ENCODE measurements around the gene COL9A2. TPM values are rescaled to one million over a fixed set of nuclear protein-coding genes. Genes with fewer than 3 reads are reported as not detected.

COL9A2 gene
- total RNA-seq, 1 donor from 2014 or later: 20.2 TPM

DNA sequence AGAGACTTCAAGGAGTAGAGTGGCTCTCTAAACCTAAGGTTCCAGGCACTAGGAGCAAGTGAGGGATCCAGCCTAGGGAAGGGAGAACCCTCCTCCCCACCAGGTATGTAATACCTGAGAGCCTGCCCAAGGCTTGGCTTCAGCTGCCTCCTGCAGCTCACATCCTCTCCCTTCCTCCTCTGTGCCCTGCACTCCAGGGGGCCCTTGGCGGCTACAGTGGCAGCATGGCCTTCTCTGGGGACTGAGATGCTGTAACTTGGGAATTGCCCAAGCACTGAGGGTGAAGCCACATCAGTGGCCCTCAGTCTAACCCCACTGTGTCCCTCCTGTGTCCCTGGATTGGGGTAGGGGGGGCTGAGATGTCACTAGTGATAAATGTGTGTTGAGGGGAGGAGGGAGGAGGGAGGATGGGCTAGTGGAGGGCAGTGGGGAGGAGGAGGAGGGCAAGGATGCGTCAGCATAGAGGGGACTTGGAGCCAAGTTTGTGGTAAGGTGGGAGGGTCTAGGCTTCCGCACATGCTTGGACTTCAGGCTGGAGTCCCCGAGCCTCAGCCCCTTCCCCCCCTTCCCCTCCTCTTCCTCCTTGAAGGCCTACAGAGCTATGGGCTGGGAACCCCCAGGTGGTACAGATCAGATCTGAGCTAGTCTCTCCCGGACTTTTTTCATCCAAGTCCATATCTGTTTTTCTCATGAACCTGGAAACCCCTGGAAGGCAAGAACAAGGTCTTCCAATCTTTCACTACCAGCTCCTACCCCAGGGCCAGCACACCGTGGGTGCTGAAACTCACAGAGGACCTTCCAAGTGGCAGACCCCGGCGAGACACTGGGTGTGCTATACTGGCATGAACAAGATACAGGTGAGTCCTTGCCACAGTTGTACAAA is 17.5 kb downstream of the COL9A2 start:
- H3K36me3 ChIP-seq (ENCODE audit: control insufficient read depth, insufficient read depth, low read length): no peaks in the 10 kb centered on the region
- DNase-seq (ENCODE audit: low read depth): no peak
- TF ChIP-seq, protein P1, sequence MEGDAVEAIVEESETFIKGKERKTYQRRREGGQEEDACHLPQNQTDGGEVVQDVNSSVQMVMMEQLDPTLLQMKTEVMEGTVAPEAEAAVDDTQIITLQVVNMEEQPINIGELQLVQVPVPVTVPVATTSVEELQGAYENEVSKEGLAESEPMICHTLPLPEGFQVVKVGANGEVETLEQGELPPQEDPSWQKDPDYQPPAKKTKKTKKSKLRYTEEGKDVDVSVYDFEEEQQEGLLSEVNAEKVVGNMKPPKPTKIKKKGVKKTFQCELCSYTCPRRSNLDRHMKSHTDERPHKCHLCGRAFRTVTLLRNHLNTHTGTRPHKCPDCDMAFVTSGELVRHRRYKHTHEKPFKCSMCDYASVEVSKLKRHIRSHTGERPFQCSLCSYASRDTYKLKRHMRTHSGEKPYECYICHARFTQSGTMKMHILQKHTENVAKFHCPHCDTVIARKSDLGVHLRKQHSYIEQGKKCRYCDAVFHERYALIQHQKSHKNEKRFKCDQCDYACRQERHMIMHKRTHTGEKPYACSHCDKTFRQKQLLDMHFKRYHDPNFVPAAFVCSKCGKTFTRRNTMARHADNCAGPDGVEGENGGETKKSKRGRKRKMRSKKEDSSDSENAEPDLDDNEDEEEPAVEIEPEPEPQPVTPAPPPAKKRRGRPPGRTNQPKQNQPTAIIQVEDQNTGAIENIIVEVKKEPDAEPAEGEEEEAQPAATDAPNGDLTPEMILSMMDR (IDR thresholded peaks at IDR 0.05; ENCODE audit: insufficient read depth, low read length, poor library complexity, severe bottlenecking): no peak

DNA sequence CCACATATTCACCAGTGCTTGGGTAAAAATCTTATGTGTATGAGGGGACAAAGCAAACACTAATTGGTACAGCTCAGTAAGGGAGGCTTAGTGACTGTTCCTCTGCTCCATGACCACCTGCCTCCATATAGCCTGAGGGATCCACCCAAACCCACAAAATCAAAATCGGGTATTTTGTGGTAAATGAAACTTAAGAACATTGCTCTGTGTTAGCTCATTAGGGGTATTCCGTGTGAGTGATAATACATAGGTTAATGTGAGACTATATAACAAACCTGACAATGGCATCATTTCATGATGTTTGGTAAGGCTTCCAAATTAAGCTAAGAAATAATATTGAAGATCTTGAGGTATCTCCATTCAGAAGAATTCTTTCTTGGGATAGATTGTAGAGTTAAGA is 25.8 kb downstream of the COL9A2 start:
- TF ChIP-seq, protein P1 (IDR thresholded peaks at IDR 0.05; ENCODE audit: insufficient read depth, low read length, poor library complexity, severe bottlenecking): no peak
- H3K36me3 ChIP-seq (ENCODE audit: control insufficient read depth, insufficient read depth, low read length): no peaks in the 10 kb centered on the region

More for the DNA sequence above, 17.5 kb downstream of the COL9A2 start:
- Histone ChIP-seq H3K4me3 (ENCODE audit: low read depth, low read length) (no peak overlapping the region), H3K27me3 (ENCODE audit: control insufficient read depth, insufficient read depth, low read length) (no peaks in the 10 kb centered on the region)

GRCh38 chr1:40281853-40282252 is 35.2 kb downstream of the COL9A2 start:
- Histone ChIP-seq H3K27me3 (ENCODE audit: control insufficient read depth, insufficient read depth, low read length) (no peaks in the 10 kb centered on the region), H3K36me3 (ENCODE audit: control insufficient read depth, insufficient read depth, low read length) (no peaks in the 10 kb centered on the region), H3K4me3 (ENCODE audit: low read depth, low read length) (no peak overlapping the region)
- TF ChIP-seq, protein P1 (IDR thresholded peaks at IDR 0.05; ENCODE audit: insufficient read depth, low read length, poor library complexity, severe bottlenecking): no peak
- no peak for DNase-seq (ENCODE audit: low read depth)

More for the DNA sequence above, 25.8 kb downstream of the COL9A2 start:
- Histone ChIP-seq H3K4me3 (ENCODE audit: low read depth, low read length) (no peak overlapping the region), H3K27me3 (ENCODE audit: control insufficient read depth, insufficient read depth, low read length) (no peaks in the 10 kb centered on the region)
- DNase-seq (ENCODE audit: low read depth): no peak

- Histone ChIP-seq H3K36me3 (ENCODE audit: control insufficient read depth, insufficient read depth, low read length) (no peaks in the 10 kb centered on the region), H3K27me3 (ENCODE audit: control insufficient read depth, insufficient read depth, low read length) (no peaks in the 10 kb centered on the region), H3K4me3 (ENCODE audit: low read depth, low read length) (no peak overlapping the region)
- TF ChIP-seq, protein P1 (IDR thresholded peaks at IDR 0.05; ENCODE audit: insufficient read depth, low read length, poor library complexity, severe bottlenecking): no peak
- DNase-seq (ENCODE audit: low read depth): no peak
These were observed 41.0 kb downstream of the COL9A2 start for GRCh38 chr1:40276122-40276521.

DNA sequence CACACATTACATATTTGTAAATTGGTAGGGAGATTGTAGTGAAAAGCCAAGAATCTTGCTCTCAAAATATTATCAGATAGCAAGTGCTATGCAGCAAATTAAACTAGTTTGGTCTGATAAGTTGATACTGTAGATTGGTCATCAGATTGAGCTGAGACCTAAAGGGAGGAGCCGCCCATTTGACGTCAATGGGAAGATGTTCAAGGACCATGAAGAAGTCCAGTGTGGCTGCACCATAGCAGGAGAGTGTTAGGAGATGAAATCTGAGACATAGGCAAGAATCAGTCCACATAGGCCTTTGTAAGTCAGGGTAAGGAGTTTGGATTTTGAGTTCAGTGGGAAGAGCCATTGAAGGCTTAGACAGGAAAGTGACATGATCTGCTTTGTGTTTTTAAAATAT is 42.8 kb downstream of the COL9A2 start:
- H3K36me3 ChIP-seq (ENCODE audit: control insufficient read depth, insufficient read depth, low read length): no peaks in the 10 kb centered on the region
- TF ChIP-seq, protein P1 (IDR thresholded peaks at IDR 0.05; ENCODE audit: insufficient read depth, low read length, poor library complexity, severe bottlenecking): no peak
- H3K27me3 ChIP-seq (ENCODE audit: control insufficient read depth, insufficient read depth, low read length): no peaks in the 10 kb centered on the region
- no peak for DNase-seq (ENCODE audit: low read depth)
- H3K4me3 ChIP-seq (ENCODE audit: low read depth, low read length): no peak overlapping the region
